ENCODE results near the gene SLCO3A1. TPM values are rescaled to one million over a fixed set of nuclear protein-coding genes. Genes with fewer than 3 reads are reported as not detected.

SLCO3A1 gene
- total and polyA plus RNA-seq, 2 experiments from 2014 or later, result 1.9 to 6.9 TPM

GRCh38 chr15:91928675-91929074 is 75.2 kb downstream of the SLCO3A1 start:
- TF ChIP-seq EZH2phosphoT487 (IDR thresholded peaks at IDR 0.05; ENCODE audit: insufficient read depth, low read depth) (no peak), EZH2 (IDR thresholded peaks at IDR 0.05; ENCODE audit: insufficient read depth, poor library complexity, severe bottlenecking) (no peak)
- H3K79me2 ChIP-seq (ENCODE audit: insufficient read depth), result no peaks in the 10 kb centered on the region
- H3K27me3 ChIP-seq (replicated peaks; ENCODE audit: insufficient read depth), result no peaks in the 10 kb centered on the region
- H4K20me1 ChIP-seq (ENCODE audit: insufficient read depth), result no peaks in the 10 kb centered on the region
- no peak overlapping the region for H3K4me2 ChIP-seq (ENCODE audit: unreplicated experiment)
- no peak overlapping the region for H3K27ac ChIP-seq
- H3K9me2 ChIP-seq (ENCODE audit: insufficient read depth), result no peaks in the 10 kb centered on the region
- no peak overlapping the region for H2AFZ ChIP-seq
- 84 to 87% methylated on average over 6 of the region's 6 CpGs for WGBS, 2 experiments (ENCODE audit: low coverage in 1 of 2, low lambda C conversion rate in 2 of 2, missing lambda C conversion rate in 2 of 2)
- no peak overlapping the region for H3K9ac ChIP-seq
- H3K4me1 ChIP-seq (ENCODE audit: insufficient read depth), result no peaks in the 10 kb centered on the region
- no peaks in the 10 kb centered on the region for H3K36me3 ChIP-seq (ENCODE audit: low read depth)
- in situ Hi-C loops (cut with MboI), result no loop called here
- no peaks in the 10 kb centered on the region for H3F3A ChIP-seq (ENCODE audit: insufficient read depth)
- H3K4me3 ChIP-seq, result no peak overlapping the region
- DNase-seq, result no peak
- no peaks in the 10 kb centered on the region for H3K9me3 ChIP-seq (ENCODE audit: low read depth)

GRCh38 chr15:91929509-91929908 is 76.0 kb downstream of the SLCO3A1 start:
- no peak for DNase-seq
- Histone ChIP-seq H3F3A (ENCODE audit: insufficient read depth) (no peaks in the 10 kb centered on the region), H3K4me2 (ENCODE audit: unreplicated experiment) (no peak overlapping the region), H3K9ac (no peak overlapping the region), H3K79me2 (ENCODE audit: insufficient read depth) (no peaks in the 10 kb centered on the region), H3K27me3 (replicated peaks; ENCODE audit: insufficient read depth) (no peaks in the 10 kb centered on the region), H3K36me3 (ENCODE audit: low read depth) (no peaks in the 10 kb centered on the region), H3K4me1 (ENCODE audit: insufficient read depth) (no peaks in the 10 kb centered on the region), H4K20me1 (ENCODE audit: insufficient read depth) (no peaks in the 10 kb centered on the region), H2AFZ (no peak overlapping the region), H3K4me3 (no peak overlapping the region), H3K9me3 (ENCODE audit: low read depth) (no peaks in the 10 kb centered on the region), H3K9me2 (ENCODE audit: insufficient read depth) (no peaks in the 10 kb centered on the region), H3K27ac (no peak overlapping the region)
- in situ Hi-C loops (cut with MboI), result no loop called here
- TF ChIP-seq EZH2 (IDR thresholded peaks at IDR 0.05; ENCODE audit: insufficient read depth, poor library complexity, severe bottlenecking), result no peak
- no peak for TF ChIP-seq EZH2phosphoT487 (IDR thresholded peaks at IDR 0.05; ENCODE audit: insufficient read depth, low read depth)
- WGBS, 2 experiments (ENCODE audit: low coverage in 1 of 2, low lambda C conversion rate in 2 of 2, missing lambda C conversion rate in 2 of 2), result 82 to 93% methylated on average over 2 of the region's 2 CpGs

DNA sequence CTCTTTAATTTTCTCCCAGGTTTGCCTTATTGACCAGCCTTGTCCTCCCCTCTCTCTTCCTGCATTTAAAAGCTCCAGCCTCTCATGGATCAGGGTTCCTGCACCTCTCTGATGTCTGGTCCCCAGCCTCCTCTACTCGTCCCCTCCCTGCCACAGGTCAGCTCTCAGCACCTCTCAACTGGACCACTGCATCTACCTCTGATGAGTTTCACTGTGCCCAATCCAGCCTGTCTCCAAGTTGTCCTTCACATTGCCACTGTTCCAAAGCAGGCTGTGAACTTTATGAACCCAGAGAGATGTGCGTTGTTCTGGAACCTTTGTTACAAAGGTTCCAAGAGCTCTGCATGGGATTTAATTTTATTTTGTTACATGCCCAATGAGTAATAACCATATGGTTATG is 76.6 kb downstream of the SLCO3A1 start:
- H3K27ac ChIP-seq, result no peak overlapping the region
- no peaks in the 10 kb centered on the region for H3K79me2 ChIP-seq (ENCODE audit: insufficient read depth)
- no peaks in the 10 kb centered on the region for H4K20me1 ChIP-seq (ENCODE audit: insufficient read depth)
- 70 to 72% methylated on average over 2 of the region's 2 CpGs for WGBS, 2 experiments (ENCODE audit: low coverage in 1 of 2, low lambda C conversion rate in 2 of 2, missing lambda C conversion rate in 2 of 2)
- no peaks in the 10 kb centered on the region for H3K4me1 ChIP-seq (ENCODE audit: insufficient read depth)
- no peaks in the 10 kb centered on the region for H3K9me3 ChIP-seq (ENCODE audit: low read depth)
- H3F3A ChIP-seq (ENCODE audit: insufficient read depth), result no peaks in the 10 kb centered on the region
- no peaks in the 10 kb centered on the region for H3K27me3 ChIP-seq (replicated peaks; ENCODE audit: insufficient read depth)
- H3K36me3 ChIP-seq (ENCODE audit: low read depth), result no peaks in the 10 kb centered on the region
- no peak overlapping the region for H3K4me3 ChIP-seq
- DNase-seq, result no peak
- in situ Hi-C loops (cut with MboI), result no loop called here
- no peak overlapping the region for H3K4me2 ChIP-seq (ENCODE audit: unreplicated experiment)
- TF ChIP-seq EZH2phosphoT487 (IDR thresholded peaks at IDR 0.05; ENCODE audit: insufficient read depth, low read depth), result no peak
- TF ChIP-seq EZH2 (IDR thresholded peaks at IDR 0.05; ENCODE audit: insufficient read depth, poor library complexity, severe bottlenecking), result no peak
- H3K9me2 ChIP-seq (ENCODE audit: insufficient read depth), result no peaks in the 10 kb centered on the region
- no peak overlapping the region for H2AFZ ChIP-seq
- no peak overlapping the region for H3K9ac ChIP-seq

DNA sequence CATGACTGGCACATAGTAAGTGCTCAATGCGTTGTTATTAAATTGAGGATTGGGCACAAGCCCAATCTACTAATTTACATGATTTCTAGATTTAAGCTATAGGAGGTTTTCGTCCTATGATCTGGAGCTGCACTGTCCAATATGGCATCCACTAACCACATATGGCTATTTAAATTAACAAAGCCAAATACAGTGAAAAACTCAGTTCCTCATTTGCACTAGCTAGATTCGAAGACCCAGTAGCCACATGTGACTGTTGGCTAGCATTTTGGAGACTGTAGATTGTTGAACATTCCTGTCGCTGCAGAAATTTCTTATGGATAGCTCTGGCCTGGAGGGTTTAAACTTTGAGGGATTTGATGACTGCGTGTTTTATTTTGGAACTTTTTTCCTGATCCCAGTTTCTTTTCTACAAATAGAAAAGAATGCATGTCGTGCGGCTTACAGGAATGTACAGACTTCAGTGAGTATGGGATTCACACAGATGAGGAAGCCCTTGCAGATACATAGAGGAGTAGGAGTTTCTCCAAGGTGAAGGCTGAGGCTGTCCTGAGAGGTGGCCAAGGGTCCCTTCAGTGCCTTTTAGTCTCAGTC is 82.8 kb downstream of the SLCO3A1 start:
- Histone ChIP-seq H3F3A (ENCODE audit: insufficient read depth) (no peaks in the 10 kb centered on the region), H3K27me3 (replicated peaks; ENCODE audit: insufficient read depth) (no peaks in the 10 kb centered on the region), H3K36me3 (ENCODE audit: low read depth) (no peaks in the 10 kb centered on the region), H3K4me1 (ENCODE audit: insufficient read depth) (no peaks in the 10 kb centered on the region), H2AFZ (no peak overlapping the region), H3K27ac (no peak overlapping the region), H3K9me2 (ENCODE audit: insufficient read depth) (no peaks in the 10 kb centered on the region), H3K4me2 (ENCODE audit: unreplicated experiment) (no peak overlapping the region), H3K9me3 (ENCODE audit: low read depth) (no peaks in the 10 kb centered on the region), H3K9ac (no peak overlapping the region), H4K20me1 (ENCODE audit: insufficient read depth) (no peaks in the 10 kb centered on the region), H3K79me2 (ENCODE audit: insufficient read depth) (no peaks in the 10 kb centered on the region), H3K4me3 (no peak overlapping the region)
- in situ Hi-C loops (cut with MboI), result no loop called here
- 79 to 83% methylated on average over 7 of the region's 7 CpGs for WGBS, 2 experiments (ENCODE audit: low coverage in 1 of 2, low lambda C conversion rate in 2 of 2, missing lambda C conversion rate in 2 of 2)
- no peak for TF ChIP-seq EZH2phosphoT487 (IDR thresholded peaks at IDR 0.05; ENCODE audit: insufficient read depth, low read depth)
- TF ChIP-seq EZH2 (IDR thresholded peaks at IDR 0.05; ENCODE audit: insufficient read depth, poor library complexity, severe bottlenecking), result no peak
- DNase-seq, result no peak

GRCh38 chr15:91936927-91937326 is 83.4 kb downstream of the SLCO3A1 start:
- 78 to 88% methylated on average over 4 of the region's 4 CpGs for WGBS, 2 experiments (ENCODE audit: low coverage in 1 of 2, low lambda C conversion rate in 2 of 2, missing lambda C conversion rate in 2 of 2)
- H3K4me1 ChIP-seq (ENCODE audit: insufficient read depth), result no peaks in the 10 kb centered on the region
- no peaks in the 10 kb centered on the region for H3K36me3 ChIP-seq (ENCODE audit: low read depth)
- no peaks in the 10 kb centered on the region for H3K9me2 ChIP-seq (ENCODE audit: insufficient read depth)
- H4K20me1 ChIP-seq (ENCODE audit: insufficient read depth), result no peaks in the 10 kb centered on the region
- no peak overlapping the region for H3K9ac ChIP-seq
- no peak overlapping the region for H2AFZ ChIP-seq
- DNase-seq, result no peak
- TF ChIP-seq EZH2 (IDR thresholded peaks at IDR 0.05; ENCODE audit: insufficient read depth, poor library complexity, severe bottlenecking) (no peak), EZH2phosphoT487 (IDR thresholded peaks at IDR 0.05; ENCODE audit: insufficient read depth, low read depth) (no peak)
- H3K4me2 ChIP-seq (ENCODE audit: unreplicated experiment), result no peak overlapping the region
- H3K9me3 ChIP-seq (ENCODE audit: low read depth), result no peaks in the 10 kb centered on the region
- H3K27me3 ChIP-seq (replicated peaks; ENCODE audit: insufficient read depth), result no peaks in the 10 kb centered on the region
- H3K27ac ChIP-seq, result no peak overlapping the region
- no peaks in the 10 kb centered on the region for H3K79me2 ChIP-seq (ENCODE audit: insufficient read depth)
- H3K4me3 ChIP-seq, result no peak overlapping the region
- in situ Hi-C loops (cut with MboI), result no loop called here
- no peaks in the 10 kb centered on the region for H3F3A ChIP-seq (ENCODE audit: insufficient read depth)

All from GM23248 (cell line).